HUDEP-2 (cell line): ENCODE data around the gene SCGB2B2.
"Not testable (repeated sequence)": the region's sequence is repeated elsewhere in the genome, so short reads cannot be mapped to it uniquely, and the experiment has no call there.

Experiments
- DNase-seq, 76 experiments: peaks; one replicate each; lab custom pipeline; 2025; ENCODE audit not compliant: unreplicated experiment in 76 of 76; lab: John Stamatoyannopoulos, UW

Gene SCGB2B2, protein sequence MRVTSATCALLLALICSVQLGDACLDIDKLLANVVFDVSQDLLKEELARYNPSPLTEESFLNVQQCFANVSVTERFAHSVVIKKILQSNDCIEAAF

DNA sequence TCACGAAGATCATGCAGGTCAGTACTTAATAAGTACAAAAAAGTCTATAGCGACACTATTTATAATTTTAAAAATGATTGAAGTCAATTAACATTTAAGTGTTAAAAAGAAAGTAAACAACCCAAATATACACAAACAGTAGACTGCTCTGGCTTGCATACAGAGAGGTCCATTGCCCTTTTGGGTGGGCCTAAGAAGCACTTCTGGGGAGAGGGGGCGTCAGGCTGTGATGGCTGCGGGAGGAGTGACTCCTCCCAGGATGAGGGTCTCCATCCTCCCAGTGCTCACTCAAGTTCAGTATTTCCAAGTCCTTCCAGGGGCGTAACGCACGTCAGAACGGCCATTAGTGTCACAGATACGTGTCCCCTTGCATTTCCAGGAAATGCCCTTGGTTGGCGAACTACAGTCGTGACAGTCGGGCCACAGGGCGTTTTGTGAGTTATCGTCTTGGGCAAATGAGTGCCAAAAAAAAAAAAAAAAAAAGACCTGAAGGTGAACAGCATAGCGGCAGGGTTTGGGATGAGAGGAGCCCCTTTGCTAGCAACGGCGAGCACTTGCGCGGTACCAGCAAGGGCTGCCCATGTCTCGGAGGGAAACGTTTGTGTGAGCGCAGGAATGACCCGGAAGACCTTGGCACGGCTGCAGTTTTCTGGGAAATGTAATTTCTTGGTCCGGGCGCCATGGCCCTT lies at the start of gene SCGB2B2:
Gene SCGB2B2 (minus strand): TSS at position 463 of the 689 bp plus-strand sequence. CDS start 82,596 bp downstream, outside the sequence.
- peak in 71 of 76 experiments; percentile 51 to 100 (median 84) for DNase-seq

DNA sequence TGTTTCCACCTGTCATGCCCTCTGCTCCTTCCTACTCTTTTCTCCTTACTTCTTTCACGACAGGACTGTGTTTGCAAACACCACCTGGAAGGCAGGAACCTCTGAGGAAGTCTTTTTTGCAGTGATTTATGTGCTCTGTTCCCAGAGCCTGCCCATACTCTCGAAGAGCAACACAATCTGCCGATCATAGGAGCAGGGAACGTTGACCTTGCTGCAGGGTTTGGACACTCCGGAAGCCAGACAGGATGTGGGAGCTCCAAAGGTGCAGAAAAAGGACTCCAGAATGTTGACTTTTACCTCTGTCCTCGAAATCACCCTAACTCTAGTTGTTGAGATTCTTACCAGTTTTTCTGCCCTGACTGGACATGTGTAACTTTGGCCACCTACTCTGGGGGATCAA lies 48.4 kb upstream of the SCGB2B2 start:
- no peak for DNase-seq

DNA sequence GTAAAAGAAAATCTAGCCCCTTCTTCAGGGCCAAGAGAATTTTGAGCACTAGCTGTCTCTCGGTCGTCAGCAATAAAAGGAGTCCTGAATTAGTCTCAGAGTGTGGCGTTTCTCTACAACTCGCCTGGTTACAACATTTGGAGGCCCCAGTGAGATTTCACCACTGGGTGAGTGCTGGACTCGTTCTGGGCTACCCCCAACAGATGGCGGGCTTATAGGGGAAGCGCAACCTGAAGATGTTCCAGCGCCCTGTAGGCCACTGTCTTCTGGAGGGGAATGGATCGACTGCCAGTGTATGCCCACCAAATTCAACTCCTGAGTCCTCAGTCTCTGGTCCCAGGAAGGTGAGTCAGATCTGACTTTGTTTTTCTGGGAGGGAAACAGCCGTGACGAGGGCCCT lies 45.4 kb upstream of the SCGB2B2 start:
- no peak for DNase-seq

DNA sequence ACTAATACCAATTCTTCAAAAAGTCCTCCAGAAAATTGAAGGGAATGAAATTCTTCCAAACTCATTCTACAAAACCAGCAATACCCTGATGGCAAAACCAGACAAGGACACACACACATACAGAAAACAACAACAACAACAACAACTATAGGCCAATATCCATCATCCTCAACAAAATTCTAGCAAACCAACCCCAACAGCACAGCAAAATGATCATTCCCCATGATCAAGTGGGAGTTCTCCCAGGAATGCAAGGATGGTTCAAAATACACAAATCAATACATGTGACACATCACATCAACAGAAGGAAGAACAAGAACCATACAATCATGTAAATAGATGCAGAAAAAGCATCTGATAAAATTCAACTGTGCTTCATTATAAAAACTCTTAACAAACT lies 38.4 kb upstream of the SCGB2B2 start:
- no peak for DNase-seq

DNA sequence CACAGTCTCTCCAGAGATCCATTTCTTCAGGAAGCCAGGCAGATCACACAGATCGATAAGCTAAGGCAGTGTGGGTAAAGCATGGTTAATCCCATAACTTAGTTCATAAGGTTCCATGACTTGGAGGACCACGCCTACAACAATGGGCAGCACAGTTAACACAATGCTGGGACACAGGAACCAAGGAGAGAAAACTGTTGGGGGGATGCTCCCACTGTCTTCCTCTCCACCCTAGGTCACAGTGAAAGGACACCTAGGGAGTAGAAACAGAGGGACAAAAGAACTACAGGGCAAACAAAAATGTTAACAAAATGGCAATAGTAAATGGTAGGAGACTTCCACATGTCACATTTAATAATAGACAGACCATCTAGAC lies 36.3 kb upstream of the SCGB2B2 start:
- no peak for DNase-seq

DNA sequence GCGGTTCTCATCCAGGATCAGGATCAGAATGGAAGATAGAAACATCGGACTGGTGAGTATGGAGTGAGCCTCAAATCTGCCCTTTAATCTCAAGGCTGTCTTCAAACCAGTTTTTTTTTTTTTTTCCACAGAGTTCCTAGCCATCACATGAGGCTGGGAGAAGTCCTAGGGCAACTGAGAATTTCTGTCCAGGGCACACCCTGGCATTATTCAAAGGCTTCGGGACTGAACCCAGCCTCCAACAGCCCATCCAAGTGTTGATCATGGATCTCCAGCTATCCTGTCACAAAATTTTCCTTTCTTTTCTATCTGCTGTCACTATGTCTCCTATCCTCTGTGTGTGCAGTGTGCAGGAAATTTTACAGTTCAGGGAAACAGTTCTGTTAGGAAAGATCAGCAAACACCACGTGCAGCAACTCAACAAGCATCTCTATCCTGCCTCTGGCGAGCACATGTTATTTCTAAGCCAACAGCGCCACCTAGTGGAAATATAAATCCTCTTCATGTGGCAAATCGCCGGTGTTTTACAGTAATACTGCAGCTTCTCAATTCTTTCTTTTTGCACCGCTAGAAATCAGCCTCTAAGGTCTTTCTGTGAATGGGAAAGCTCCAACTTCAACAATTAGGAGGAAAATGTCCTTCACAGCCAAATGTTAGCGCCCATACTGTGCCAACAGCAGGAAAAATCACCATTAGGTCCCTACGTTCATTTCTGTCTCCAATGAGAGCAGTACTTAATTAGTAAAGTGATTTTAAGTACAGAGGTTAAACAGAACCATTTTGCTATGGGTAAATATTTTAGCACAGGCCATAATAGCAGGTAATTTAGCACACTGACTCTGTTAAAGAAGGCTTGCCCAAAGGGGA lies 35.7 kb upstream of the SCGB2B2 start:
- peak in 53 of 76 experiments; percentile 4 to 85 (median 57) for DNase-seq

DNA sequence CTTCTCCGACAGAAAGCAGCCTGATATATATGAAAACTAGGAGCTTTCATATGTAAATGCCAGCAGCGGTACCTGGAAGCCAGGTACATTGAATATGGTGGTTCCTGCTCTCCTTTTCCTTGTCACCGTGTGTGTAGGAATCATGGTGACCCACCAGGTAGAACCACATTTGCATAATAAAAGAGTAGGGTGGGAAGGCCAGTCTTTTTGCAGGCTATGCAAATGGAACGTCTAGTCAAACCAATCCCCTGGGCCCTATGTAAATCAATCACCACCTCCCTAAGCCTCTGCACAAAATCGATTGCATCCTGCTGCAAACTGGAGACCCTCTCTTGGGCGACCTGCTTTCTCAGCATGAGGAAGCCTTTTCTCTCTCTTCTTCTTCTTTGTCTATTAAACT lies 34.9 kb upstream of the SCGB2B2 start:
- DNase-seq: no peak

DNA sequence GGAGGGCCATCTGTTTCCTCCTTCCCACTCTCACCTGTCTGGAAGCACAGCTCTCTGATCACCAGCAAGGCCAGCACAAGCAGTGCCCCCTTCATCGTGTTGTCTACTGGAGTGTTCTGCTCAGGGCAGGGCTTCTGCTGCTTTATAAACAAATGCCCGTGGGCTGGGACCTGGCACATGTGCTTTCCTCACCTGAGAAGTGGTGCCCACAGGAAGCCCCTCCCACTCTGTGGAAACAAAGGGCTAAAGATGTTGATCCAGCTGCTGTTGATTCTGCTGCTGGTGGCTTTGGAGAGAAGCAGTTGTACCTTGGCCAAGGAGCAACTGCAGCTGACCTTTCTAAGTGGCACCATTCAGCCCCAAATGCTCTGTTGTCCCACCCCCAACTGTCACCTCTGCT lies 30.7 kb upstream of the SCGB2B2 start:
- DNase-seq: no peak

DNA sequence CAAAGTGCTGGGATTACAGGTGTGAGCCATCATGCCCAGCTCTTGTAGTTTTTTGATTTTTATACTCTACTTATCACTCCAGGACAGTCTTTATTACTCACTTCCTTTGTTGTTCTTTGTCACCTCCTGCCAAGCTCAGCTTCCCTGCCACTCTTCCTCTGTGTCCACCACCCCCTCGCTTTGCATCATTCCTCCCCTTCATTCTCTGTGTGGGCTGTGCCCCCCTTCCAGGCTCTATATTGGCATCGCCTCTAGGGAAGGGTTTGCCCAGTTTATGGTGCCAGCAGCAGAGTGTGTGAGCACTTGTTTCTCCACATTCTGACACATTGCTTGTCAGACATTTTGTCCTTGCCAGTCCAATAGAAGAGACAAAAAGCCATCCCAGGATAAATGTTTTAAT lies 15.6 kb upstream of the SCGB2B2 start:
- DNase-seq: no peak

DNA sequence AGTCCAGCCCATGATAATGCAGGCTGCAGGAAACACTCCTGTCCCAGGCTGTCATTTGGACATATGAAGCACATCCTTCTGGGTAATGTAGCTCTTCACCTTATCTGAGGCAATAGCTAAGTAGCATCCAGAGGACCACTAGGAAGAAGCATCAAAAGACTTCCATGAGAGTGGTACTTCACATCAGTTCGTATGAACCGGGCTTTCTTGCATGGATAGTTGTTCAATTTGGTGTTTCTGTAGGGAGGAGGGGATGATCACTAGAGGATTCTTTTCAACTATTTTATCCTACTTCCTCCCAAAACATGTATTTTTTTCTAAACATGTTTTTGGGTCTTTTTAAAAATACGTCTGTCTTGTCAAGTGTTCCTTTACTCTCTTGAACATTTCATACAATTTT lies 13.4 kb upstream of the SCGB2B2 start:
- no peak for DNase-seq

DNA sequence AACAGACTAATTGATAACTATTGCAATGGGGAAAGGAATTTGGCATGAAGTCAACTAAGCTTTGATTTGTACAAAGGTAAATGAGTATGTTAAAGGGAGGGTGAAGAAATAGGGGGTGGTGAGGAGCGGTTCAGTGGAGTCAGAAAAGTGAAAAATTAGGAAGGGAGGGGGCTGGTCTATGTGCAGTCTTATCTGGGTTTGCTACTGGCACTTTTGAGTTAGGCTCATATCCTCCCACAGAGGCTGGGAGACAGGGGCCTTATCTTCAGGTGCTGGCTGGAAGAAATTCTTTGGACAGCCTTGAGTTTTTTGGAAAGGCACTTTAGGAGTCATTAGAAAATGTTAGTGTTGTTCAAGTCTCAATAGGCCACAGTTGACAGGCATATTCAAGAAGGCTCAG lies 11.6 kb upstream of the SCGB2B2 start:
- DNase-seq: no peak

DNA sequence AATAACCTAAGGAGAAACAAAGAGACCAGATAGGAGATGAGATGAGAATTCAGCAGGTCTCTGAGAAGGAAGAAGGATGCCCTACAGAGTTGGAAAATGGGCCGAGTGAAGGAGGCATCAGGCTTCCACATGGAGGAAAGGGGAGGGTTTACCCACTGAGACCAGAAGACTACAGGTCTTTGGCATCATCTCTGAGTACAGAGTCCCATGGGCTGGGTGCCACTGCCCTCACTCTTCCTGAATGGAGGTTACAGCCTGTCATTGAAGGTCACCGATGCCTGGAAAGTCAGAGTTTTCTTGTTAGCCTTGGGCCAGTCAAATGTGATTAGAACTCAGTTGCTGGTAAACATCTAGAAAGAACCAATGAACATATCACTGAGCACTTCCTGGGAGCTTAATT lies 10.4 kb upstream of the SCGB2B2 start:
- DNase-seq: no peak

DNA sequence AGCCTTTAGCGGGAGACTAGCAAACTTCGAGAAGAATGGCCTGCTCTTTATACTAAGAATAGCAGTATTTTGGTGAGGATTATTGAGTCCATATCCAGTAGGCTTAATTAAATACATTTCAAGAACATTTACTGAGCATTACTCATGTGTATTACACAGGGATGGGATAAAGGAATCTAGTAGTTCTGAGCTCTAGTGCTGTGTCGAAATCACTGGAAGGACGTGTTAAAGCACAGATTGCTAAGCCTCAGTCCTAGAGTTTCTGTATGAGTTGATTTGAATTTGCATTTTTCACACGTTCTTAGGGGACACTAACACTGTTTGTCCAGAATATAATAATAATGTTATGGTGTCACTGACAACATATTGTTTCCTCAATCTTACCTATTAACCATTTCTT lies 9.5 kb upstream of the SCGB2B2 start:
- no peak for DNase-seq

DNA sequence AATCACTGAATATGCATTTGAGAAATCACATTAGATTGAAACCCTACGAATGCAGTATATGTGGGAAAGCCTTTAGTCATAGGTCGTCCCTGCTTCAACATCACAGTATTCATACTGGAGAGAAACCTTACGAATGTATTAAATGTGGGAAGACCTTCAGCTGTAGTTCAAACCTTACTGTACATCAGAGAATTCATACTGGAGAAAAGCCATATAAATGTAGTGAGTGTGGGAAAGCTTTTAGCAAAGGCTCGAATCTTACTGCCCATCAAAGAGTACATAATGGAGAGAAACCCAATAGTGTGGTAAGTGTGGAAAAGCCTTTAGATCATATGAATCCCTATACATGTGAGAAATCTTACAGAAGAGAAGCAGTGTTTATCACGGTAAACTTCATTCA lies 8.3 kb upstream of the SCGB2B2 start:
- DNase-seq: not testable (repeated sequence)

DNA sequence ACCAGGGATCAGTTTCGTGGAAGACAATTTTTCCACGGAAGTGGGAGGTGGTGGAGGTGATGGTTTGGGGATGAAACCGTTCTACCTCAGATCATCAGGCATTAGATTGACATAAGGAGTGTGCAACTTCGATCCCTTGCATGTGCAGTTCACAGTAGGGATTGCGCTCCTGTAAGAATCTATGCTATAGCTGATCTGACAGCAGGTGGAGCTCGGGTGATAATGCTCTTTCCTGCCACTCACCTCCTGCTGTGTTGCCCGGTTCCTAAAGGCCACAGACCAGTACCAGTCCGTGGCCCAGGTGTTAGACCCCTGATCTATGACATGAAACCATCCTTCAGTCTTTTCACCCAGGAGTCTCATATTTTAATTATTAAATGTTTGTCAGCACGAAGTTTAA lies 4.5 kb upstream of the SCGB2B2 start:
- DNase-seq: no peak

DNA sequence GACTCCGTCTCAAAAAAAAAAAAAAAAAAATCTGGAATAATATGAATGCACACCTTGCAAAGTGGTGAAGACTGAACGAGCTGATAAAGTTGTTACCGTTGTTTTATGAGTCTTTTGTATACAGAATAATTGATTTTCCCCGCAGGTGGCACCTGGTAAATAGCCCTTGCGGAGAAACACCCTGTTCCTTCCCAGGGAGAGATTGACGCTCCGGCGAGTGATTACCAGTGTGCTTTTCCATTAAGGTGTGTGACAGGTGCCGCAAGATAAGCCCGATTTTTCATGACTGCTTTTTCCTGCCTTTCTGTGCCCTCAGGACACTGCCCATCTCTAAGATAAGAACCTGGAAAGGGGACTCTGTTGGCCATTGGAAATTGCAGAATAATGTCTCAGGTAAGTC lies 1.5 kb upstream of the SCGB2B2 start:
- DNase-seq: no peak

DNA sequence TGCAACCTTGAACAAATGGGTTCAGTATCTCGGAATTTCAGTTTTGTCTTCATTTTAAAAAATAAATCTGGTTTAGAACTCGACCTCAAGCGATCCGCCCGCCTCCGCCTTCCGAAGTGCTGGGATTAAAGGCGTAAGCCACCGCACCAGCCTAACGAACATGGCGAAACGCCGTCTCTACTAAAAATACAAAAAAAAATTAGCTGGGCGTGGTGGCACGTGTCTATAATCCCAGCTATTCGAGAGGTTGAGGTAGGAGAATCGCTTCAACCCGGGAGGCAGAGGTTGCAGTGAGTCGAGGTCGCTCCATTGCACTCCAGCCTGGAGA lies 1.1 kb upstream of the SCGB2B2 start:
- DNase-seq: no peak

DNA sequence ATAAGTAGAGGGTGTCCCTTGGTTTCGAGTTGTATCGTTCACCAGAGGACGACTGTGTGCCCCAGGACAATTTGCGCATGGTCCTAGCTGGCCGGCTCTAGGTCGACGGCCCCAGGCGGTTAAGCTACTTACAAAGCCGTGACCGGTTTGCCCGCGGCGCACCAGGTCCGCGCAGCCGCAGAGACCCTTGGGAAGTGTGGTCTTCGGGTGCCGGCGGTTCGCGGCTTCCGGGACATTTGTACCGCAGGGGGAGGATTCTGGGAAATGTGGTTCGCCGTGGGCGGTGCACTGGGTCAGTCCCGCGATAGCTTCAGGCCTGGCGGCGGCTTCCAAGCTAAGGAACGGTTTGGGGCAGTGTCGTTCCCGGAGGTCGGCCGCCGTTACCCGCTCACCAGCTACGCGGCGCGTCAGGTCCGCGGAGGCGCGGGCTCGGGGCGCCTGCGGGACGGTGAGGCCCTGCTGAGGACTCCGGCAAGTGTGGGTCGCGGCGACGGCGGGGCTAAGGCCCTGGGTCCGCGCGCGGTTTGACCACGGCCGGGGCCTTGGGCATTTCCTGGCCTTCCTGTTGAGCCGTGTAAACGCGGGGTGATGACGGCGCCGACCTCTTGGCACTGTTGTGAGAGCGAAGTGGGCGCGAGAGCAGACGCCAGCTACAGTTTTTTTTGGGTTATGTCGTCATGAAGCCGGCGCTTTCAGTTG lies 576 bp upstream of the SCGB2B2 start, which contains the start of gene ZNF302:
Gene ZNF302 (plus strand): TSS at position 293 of the 699 bp plus-strand sequence. CDS start 1,127 bp downstream, outside the sequence.
- peak; percentile 73 to 100 (median 96) for DNase-seq

DNA sequence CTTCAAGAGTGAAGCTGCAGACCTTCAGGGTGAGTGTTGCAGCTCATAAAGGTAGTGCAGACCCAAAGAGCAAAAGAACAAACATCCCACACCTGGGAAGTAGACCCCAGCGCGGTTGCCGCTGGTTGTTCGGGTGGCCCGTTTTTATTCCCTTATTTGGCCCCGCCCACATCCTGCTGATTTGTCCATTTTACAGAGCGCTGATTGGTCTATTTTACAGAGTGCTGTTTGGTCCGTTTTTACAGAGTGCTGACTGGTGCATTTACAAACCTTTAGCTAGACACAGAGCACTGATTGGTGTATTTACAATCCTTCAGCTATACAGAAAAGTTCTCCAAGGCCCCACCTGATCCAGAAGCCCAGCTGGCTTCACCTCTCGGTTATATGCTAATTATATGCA lies 1.0 kb downstream of the SCGB2B2 start:
- DNase-seq: no peak

DNA sequence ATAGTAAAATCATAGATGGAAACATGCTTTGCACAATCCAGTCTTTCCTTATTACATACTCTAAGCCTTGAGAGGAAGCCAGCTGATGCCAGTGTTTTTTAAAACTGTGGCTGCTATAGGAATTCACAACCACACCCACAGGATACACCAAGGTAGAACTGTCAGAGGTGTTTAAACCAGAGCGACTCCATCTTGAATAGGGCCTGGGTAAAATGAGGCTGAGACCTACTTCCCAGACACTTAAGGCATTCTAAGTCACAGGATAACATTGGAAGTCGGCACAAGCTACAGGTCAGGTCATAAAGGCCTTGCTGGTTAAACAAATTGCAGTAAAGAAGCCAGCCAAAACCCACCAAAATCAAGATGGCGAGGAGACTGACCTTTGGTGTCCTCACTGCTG lies 1.7 kb downstream of the SCGB2B2 start:
- DNase-seq: no peak

DNA sequence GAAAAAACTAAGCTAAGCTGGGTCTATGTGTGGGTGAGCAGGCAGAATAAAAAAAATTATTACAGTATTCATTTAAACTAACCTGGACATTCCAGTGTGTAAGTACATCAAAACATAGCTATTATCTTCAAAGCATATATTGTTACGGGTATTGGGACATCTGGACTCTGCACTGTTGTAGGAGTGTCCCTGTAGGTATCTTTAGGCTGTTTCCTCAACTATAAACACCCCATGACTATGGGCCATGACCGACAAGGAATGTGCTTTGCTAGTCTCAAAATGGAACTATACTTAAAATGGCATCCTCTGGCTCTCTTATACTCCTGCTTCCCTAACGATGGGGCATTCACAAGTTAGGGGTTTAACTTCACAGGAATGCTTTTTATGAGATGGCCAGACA lies 3.4 kb downstream of the SCGB2B2 start:
- no peak for DNase-seq
